Muscle of back (tissue), 11 donors: ENCODE data around the gene POU4F1. TPM values are rescaled to one million over a fixed set of nuclear protein-coding genes. Genes with fewer than 3 reads are reported as not detected.
A peak's percentile ranks its signal among the peaks of the same experiment; 100 is the strongest.

Experiments
- DNase-seq, 3 donors: peaks; one replicate each; pipeline versions ENCODE4 v3.0.0 to v3.0.0-alpha.2; 2013
- polyA plus RNA-seq, 10 donors: library from polyadenylated mRNA; unstranded; fragments of 120-200 nt; gene quantifications; one replicate each; pipeline ENCODE4 v1.2.1, GENCODE V29; 2013; ENCODE audit not compliant: insufficient read length in 10 of 10

Gene POU4F1
- polyA plus RNA-seq, 10 donors = 3.7 to 19.6 (median 11.2) TPM

GRCh38 chr13:78607409-78608251 lies 4.3 kb upstream of the POU4F1 start:
- DNase-seq = peak in 1 of 3 donors; percentile 23

- no peak for DNase-seq
These were observed 3.4 kb upstream of the POU4F1 start for GRCh38 chr13:78606471-78607408.

GRCh38 chr13:78604782-78605611 lies 1.6 kb upstream of the POU4F1 start:
- DNase-seq = peak in 1 of 3 donors; percentile 13

DNA sequence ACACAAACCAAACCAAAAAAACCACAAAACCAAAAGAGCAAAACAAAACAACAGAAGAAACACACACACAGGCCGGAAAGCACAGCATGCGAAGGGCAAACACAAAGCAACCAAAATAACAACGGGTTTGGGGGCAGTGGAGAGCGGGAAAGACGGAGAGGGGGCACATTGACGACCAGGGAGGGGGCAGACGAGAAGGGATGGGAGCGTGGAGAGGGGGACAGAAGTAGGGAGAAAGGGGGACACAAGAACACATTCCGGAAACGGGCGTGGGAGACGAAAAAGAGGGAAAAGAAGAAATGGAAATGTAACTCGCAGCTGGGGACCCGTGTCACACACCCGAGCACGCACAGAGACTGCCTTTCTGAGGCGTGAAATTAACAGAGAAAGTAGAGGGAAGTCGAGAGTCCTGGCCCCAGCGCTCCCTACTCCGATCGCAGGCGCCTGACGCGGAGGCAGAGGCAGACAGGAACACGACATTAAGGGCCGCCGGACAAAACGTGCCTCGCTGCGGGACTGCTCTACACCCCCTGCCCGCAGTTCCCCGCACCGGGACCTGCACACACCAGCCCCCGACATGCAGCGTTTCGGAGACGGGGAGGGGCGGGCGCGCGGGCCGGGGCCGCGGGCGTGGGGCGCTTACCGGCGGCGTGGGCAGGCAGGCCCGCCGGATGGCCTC lies 652 bp downstream of the POU4F1 start:
- peak in 1 of 3 donors; percentile 69 for DNase-seq

DNA sequence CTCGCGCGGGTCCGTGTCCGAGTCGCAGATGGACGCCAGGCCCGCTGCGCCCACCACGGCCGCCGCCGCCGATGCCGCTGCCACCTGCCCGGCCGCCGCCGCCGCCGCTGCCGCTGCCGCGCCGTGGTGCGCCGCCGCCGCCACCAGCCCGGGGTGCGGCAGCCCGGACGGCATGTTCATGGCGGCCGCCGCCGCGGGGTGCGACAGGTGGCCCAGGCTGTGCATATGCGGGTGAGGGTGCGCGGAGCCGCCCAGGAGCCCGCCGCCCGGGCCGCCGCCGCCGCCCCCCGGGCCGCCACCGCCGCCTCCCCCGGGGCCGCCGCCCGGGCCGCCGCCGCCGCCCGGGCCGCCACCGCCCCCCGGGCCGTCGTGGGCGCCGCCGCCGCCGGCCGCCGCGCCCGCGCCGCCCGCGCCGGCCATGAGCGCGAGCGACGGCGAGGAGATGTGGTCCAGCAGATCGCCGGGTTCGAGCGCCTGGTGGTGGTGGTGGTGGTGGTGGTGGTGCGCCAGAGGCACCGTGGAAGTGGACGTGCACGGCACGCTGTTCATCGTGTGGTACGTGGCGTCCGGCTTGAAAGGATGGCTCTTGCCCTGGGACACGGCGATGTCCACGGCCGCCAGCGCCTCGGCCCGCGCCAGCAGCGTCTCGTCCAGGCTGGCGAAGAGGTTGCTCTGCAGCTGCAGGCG lies 1.3 kb downstream of the POU4F1 start:
- no peak for DNase-seq

- peak in 2 of 3 donors; percentile 42 to 73 for DNase-seq
These were observed 2.1 kb downstream of the POU4F1 start for GRCh38 chr13:78601124-78601873.

DNA sequence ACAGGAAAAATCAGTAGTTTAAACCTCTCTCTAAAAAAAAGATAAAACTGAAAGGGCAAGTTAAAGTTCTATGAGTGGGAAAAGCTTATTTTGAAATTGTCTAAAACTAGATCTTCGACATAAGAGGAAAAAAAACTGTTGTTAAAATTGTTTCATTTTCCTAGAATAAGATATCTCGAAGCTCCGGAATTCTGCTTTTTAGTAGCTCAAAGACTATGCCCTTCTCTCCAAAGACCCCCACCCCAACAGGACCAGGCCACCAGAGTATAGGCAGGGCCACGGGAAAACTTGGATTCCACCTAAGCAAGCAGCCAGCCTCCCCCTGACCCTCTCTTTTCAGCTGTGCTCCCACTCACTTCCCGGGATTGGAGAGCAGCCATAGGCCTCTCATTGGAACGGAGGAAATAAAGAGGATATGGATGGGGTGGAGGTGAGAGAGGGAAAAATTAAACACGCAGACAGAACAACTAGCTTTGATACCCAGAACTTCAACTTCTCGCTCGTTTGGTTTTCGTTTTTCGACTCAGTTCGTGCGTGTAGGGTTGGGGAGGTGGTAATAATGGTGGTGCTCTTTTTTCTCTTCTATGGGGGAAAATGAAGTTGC lies 3.0 kb downstream of the POU4F1 start:
- DNase-seq = peak in 1 of 3 donors; percentile 58

DNA sequence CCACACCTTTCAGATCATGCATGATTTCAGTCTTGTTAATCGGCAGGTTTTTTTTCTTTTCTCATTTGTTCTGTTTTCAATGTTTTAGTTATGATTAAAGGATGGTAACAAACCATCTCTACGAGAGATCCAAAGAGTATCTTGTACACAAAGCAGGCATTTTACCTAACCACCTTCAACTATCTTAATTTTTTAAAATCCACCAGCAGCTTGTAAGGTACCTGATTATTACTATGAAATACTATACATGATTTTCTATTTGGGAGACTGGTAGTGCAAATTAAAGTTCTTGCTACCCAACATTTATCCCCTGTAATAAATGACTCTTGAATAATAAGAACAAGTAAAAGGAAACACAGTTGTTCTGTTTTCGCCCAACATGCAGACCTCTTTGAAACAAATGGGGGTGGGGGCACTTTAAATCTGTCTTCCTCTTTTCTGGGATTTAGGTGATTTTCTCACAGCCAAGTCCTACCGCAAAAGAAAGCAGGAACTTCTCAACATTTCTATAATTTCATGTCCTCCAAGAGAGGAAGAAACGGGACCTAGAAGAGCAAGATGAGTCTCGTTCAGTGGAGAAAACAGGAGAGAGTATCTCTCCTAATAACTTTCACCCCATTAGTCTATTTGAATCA lies 3.6 kb downstream of the POU4F1 start:
- DNase-seq = peak in 1 of 3 donors; percentile 48

DNA sequence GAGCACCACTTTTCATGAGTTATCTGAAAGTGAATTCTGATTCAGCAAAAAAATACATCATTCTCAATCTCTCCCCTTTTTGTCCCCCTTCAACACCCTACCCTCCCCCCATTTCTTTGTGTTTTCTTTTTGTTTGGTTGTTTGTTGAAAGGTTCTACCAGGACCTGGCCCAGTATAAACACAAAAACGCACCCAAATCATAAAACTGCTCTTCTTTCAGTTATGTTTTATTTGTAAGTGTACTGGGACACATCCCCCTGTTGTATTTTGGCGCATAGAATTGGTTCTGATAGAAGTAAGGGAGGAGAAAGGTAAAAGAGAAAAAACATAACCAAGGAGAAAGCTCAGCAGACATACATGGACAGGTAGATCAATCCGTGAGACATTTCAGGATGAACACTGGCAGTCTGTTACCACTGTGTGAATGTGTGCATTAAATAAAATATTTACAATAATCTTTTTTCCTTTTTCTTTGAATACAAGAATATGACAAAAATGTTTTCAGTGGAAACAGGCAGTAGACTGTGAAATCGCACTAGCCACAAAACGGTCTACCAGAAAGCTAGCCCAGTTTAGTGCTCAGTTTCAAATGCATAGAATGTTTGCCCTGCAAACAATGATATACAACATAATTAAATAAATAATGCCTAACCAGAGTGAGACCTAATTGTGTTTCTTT lies 4.2 kb downstream of the POU4F1 start:
- DNase-seq = peak in 1 of 3 donors; percentile 57

- peak in 1 of 3 donors; percentile 57 for DNase-seq
These were observed 5.1 kb downstream of the POU4F1 start for GRCh38 chr13:78598116-78598781.

DNA sequence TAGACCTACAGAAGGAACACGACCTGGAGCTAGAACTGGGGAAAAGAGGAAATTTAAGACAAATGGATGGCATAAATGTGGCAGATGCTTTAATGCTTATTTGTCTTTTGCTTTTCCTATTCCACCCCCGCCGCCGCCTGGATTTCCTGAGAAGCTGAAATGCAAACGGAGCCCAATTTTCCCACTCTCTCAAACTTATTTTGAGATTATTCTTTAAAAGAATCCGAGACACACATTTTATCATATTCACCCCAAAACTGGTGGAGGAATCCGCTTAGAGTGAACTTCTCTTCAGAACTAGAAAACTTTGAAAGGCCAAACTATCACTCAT lies 5.8 kb downstream of the POU4F1 start:
- no peak for DNase-seq

GRCh38 chr13:78596736-78597601 lies 6.4 kb downstream of the POU4F1 start:
- DNase-seq = peak in 2 of 3 donors; percentile 26 to 74

DNA sequence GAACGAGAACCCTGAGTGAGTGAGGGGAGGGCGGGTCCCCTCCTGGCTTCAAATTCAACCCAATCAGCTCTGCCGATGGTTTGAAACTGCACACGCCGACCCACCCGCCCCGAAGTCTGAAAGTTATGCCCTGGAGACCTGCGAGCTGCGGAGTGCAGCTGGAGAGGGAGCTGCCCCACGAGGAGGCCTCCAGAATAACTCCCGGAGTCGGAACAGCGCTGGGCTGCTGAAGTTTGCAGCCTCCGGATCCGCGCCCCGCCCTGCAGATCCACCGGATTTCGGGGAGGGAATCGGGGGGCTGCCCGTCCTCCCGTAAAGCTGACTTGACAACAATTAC lies 7.0 kb downstream of the POU4F1 start:
- DNase-seq = peak in 1 of 3 donors; percentile 37

GRCh38 chr13:78595495-78596398 lies 7.6 kb downstream of the POU4F1 start:
- peak in 2 of 3 donors; percentile 38 to 84 for DNase-seq

- peak in 1 of 3 donors; percentile 40 for DNase-seq
These were observed 8.8 kb downstream of the POU4F1 start for GRCh38 chr13:78594456-78594975.
